ENCODE data around the gene UBE2C. TPM values are rescaled to one million over a fixed set of nuclear protein-coding genes. Genes with fewer than 3 reads are reported as not detected.
"Not testable (repeated sequence)": the region's sequence is repeated elsewhere in the genome, so short reads cannot be mapped to it uniquely, and the experiment has no call there.

UBE2C gene
- total RNA-seq, 1 donor from 2014 or later = 1.4 TPM

GRCh38 chr20:45823949-45824835 is 11.7 kb downstream of the UBE2C start:
- Histone ChIP-seq H3K9me3 (no peaks in the 10 kb centered on the region), H3K27me3 (peaks cover 25% of the 10 kb centered on the region), H3K36me3 (no peaks in the 10 kb centered on the region), H3K27ac (no peak overlapping the region), H3K4me1 (peaks cover 14% of the 10 kb centered on the region), H3K4me3 (peak overlapping the region; percentile 27)
- ATAC-seq (peak; percentile 61), DNase-seq (no peak)
- peak; percentile 46 for TF ChIP-seq CTCF (IDR thresholded peaks at IDR 0.05)
- intact Hi-C loops (cut with DNase I) = no loop called here

- intact Hi-C loops (cut with DNase I) = no loop called here
- Histone ChIP-seq H3K27me3 (peaks cover 21% of the 10 kb centered on the region), H3K36me3 (no peaks in the 10 kb centered on the region), H3K4me1 (peaks cover 14% of the 10 kb centered on the region), H3K9me3 (no peaks in the 10 kb centered on the region), H3K4me3 (no peak overlapping the region), H3K27ac (peak overlapping the region; percentile 47)
- ATAC-seq = peak; percentile 60
- TF ChIP-seq CTCF (IDR thresholded peaks at IDR 0.05) = no peak
- no peak for DNase-seq
These were observed 14.1 kb downstream of the UBE2C start for GRCh38 chr20:45826381-45827019.

- DNase-seq (no peak), ATAC-seq (no peak)
- Histone ChIP-seq H3K4me3 (no peak within 1 kb of the TSS), H3K27ac (peak within 1 kb of the TSS; percentile 47), H3K27me3 (peaks cover 15% of the 10 kb centered on the region), H3K36me3 (no peaks in the 10 kb centered on the region), H3K4me1 (peaks cover 19% of the 10 kb centered on the region), H3K9me3 (no peaks in the 10 kb centered on the region)
- intact Hi-C loops (cut with DNase I) = no loop called here
- TF ChIP-seq CTCF (IDR thresholded peaks at IDR 0.05) = no peak
These were observed 14.7 kb downstream of the UBE2C start, which contains the start of gene TNNC2 for GRCh38 chr20:45827030-45827652. Gene TNNC2 (minus strand): TSS chr20:45827312. CDS start chr20:45827248, 64 bp downstream.

- intact Hi-C loops (cut with DNase I) = no loop called here
- TF ChIP-seq CTCF (IDR thresholded peaks at IDR 0.05) = no peak
- peaks cover 10% of the 10 kb centered on the region for H3K27me3 ChIP-seq
- H3K36me3 ChIP-seq = no peaks in the 10 kb centered on the region
- H3K4me1 ChIP-seq = peaks cover 22% of the 10 kb centered on the region
- no peaks in the 10 kb centered on the region for H3K9me3 ChIP-seq
- DNase-seq (no peak), ATAC-seq (no peak)
- no peak overlapping the region for H3K27ac ChIP-seq
- no peak overlapping the region for H3K4me3 ChIP-seq
These were observed 15.3 kb downstream of the UBE2C start for GRCh38 chr20:45827712-45828111.

- ATAC-seq = no peak
- DNase-seq = no peak
- H3K36me3 ChIP-seq = no peaks in the 10 kb centered on the region
- peaks cover 5% of the 10 kb centered on the region for H3K27me3 ChIP-seq
- H3K27ac ChIP-seq = peak overlapping the region; percentile 11
- no peaks in the 10 kb centered on the region for H3K9me3 ChIP-seq
- H3K4me1 ChIP-seq = peaks cover 22% of the 10 kb centered on the region
- H3K4me3 ChIP-seq = no peak overlapping the region
- intact Hi-C loops (cut with DNase I) = no loop called here
- TF ChIP-seq CTCF (IDR thresholded peaks at IDR 0.05) = no peak
These were observed 16.1 kb downstream of the UBE2C start for GRCh38 chr20:45828589-45828988.

- intact Hi-C loops (cut with DNase I); H3K36me3 ChIP-seq; H3K9me3 ChIP-seq; H3K27me3 ChIP-seq; H3K27ac ChIP-seq; ATAC-seq; DNase-seq; H3K4me3 ChIP-seq: not testable (repeated sequence)
- H3K4me1 ChIP-seq = peaks cover 17% of the 10 kb centered on the region
These were observed 17.2 kb downstream of the UBE2C start for GRCh38 chr20:45829673-45830106.

Measured in upper lobe of right lung (tissue), 1 donor.